ENCODE results near the gene RXRA.

Gene RXRA

DNA sequence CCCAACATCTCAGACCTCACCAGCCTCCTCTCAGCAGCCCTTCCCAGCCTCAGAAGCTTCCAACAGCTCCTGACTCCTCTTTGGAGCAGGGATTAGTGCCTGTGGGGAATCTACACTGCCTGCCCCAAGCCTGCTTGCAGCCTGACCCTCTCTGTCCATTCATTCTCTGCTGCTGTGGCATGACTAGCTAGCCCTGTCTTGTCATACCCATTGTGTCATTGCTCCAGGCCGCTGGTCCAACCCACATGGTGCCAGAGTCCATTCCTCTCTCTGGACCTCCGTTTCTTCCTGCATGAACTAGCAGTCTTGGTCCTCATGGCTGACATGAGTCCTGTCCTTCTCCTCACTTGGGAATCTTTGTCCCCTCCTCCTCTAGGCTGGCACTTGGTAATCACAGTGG is 12.8 kb upstream of the RXRA start:
- no peak for DNase-seq

DNA sequence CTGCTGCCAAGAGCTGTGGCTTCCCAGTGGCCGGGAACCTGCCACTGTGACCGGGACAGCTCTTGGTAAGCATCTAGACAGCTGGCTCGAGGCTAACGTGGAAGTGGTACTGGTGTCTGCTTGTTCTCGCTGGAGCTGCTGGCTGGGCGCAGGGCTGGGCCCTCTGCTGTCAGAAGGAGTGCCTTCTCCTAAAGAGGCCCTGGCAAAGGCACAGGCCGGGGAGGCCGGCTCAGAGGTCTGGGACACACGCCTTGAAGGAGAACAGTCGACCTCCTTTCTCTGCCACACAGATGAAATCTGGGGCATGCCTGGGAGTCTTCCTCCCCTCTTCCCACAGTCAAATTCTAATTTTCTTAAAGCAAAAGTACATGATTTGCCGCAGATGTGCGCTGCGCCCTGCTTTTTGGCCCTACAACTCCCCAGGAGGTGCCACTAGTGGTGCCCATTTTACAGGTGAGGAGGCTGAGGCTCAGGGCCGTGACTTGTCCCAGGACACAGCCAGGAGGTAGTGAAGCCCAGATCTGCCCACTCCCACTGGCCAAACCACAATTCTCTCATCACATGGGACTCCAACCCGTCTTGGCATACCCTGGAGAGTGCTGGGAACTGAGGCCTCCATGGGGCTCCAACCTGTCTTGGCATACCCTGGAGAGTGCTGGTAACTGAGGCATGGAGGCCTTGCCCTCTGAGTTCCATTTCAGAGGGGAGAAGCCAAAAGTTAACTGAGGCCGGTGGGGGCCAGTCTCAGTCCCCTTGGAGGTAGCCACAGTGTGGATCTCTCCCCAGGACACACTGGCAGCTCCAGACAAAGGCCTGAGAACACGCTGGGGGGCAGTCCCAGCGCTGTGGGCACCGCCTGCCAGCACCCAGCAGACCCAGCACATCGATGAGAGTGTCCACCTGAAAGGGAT is 12.0 kb upstream of the RXRA start:
- no peak for DNase-seq

DNA sequence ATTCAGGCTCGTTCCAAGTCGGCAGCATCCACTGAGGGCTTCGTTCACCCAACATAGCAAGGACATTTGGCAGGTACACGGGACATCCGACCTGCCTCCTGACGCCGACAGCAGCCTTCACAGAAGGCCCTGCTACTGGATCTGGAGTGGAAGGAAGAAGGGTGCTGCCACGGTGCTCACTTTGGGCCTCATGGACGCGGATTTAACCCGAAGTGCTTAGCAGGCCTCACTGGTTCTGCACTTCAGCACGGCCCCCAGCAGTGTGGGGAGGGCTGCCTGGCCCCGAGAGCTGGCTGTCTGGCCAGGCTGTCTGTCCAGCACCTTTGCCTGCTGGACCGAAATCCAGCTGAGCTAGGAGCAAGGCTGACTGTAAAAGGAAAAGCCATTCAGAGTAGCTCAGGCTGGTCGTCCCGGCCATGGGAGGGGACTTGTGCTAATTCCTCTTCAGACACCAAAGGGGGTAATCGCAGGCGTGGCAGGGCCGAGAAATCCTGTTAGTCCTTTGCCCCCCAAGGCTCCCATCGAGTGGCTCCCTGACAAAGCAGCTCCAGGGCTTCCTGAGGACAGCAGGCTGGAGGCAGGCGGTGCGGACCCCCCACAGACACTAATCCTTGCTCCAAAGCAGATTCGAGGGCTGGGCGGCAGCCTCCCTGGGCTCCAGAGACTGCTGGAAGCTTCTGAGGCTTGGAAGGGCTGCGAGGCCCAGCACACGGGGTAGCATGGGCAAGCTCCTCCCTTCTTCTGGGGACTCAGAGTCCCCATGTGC is 11.1 kb upstream of the RXRA start:
- no peak for DNase-seq

DNA sequence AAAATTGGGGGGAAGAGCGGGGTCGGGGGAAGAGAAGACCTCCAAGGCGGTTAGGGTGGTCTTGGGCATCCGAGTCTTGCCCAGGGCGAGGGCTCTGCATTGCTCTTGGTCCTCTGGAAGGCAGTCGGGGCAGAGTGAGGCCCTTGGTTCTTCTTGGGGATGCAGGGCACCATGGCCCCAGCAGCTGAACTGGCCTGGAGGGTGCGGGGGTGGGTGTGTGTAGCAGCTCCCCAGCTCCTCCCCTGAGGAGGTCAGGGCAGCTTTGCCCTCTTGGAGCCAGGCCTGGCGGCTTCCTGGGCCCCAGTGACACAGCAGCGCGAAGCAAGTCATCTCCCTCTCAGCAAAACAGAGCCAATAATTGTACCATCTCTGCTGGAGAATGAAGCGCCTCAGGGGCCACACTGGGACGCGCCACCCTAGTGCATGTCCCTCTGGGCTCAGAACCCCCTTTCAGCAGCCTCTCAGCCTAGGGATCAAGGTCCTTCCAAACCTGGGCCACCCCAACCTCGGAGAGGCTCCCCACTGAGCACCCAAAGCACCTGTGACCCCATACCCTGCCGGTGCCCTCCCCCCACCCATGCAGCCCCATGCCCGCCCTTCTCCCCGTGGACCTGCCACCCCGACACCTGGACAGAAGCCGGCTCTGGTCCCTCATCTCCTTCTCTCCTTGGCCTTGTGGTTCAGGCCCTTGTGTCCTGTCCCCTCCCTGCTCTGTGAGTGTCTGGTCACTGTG is 10.4 kb upstream of the RXRA start:
- no peak for DNase-seq

DNA sequence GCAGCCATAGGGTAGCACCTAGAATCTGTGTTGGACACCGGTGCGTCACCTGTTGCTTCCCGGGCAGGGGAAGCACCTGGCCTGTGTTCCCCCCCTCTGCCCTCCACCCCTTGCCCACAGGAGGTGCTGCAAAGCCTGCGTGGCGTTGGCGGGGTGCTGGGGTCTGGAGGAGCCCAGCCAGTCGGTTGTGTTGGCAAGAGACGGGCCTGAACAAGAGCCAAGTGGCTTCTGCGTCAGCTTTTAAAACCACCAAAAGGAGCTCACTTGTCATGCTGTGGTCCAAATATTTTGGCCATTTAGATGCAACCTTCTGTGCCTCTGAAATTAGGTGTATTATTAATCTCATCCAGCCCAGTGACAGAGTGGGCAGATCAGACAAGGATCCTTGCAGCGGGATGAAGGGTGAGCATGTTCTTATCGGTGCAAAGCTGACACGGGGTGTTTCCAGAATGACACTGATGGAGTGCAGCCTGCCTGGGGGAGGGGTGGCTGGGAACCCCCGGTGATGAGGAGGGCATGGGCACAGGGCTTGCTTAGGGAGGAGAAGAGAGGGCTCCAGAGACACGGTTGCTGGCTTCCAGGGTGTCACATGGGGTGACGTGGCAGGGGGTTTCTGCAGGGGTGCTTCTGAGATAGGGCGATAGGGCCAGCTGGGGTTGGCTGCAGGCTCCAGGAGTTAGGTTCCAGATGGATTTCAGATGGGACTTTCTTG is 9.7 kb upstream of the RXRA start:
- DNase-seq = no peak

DNA sequence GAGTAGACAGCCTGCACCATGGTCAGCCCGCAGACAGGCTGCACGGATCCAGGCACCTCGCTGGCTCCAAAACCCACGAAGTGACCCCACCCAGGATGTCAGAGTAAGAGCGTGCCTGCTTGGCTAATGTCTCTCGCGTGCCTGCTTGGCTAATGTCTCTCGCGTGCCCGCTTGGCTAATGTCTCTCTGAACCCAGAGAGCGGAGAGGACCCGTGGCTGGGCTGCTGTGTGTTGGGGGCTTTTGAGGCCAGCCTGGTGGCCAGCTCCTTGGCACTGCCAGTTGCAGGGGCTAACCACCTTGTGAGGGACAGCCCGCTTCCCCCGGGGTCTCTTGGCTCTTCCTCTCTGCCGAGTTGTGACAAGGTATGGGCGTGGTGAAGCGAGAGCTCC is 8.9 kb upstream of the RXRA start:
- DNase-seq = no peak

DNA sequence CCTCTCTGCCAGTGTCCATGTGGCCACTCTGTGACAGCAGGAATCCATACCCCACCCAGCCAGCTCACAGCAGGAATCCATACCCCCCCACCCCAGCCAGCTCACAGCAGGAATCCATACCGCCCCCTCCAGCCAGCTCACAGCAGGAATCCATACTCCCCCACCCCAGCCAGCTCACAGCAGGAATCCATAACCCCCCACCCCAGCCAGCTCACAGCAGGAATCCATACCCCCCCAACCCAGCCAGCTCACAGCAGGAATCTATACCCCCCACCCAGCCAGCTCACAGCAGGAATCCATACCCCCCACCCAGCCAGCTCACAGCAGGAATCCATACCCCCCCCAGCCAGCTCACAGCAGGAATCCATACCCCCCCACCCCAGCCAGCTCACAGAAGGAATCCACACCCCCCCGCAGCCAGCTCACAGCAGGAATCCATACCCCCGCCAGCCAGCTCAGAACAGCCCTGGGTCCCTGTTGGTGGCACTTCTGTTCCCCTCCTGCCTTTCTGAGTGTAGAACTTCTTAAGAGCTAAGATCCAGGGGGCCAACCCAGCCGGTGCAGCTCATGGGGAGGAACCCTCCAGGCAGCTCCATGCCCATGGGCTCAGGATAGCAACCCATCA is 8.4 kb upstream of the RXRA start:
- DNase-seq = no peak

DNA sequence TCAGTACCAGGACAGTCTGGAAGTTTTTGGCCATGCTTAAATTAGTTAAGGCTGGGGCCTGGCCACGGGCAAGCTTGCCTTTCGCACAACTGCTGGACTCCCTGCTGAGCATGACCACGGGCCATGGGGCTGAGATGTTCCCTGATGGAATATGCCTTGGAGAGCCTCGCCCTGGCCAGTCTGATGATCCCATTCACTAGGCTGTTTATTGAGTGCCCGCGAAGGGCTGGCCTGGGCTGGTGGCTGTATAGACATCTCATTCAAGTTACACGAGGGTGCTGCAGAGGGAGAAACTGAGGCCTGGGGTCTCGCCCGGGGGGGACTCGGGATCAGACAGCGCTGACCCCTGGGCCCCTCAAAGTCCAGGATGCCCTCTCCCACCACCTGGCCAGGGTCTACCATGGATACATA is 7.8 kb upstream of the RXRA start:
- DNase-seq = no peak

DNA sequence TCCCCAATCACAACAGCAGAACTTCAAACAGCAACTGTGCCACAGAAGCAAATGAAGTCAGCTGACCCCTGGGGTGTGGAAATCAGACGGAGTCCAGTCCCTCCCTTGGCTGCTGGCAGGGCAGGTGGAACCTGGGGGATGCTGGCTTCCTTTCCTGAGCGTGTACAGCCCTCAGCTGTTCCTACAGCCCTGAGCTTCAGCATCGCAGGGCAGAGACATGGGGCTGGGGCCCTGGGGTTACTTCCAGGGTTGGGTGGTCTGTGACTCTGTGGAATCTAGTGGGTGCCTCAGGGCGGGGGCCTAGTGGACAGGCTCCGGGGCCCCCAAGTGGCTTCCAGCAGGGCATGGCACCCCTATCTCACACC is 7.3 kb upstream of the RXRA start:
- DNase-seq = no peak

DNA sequence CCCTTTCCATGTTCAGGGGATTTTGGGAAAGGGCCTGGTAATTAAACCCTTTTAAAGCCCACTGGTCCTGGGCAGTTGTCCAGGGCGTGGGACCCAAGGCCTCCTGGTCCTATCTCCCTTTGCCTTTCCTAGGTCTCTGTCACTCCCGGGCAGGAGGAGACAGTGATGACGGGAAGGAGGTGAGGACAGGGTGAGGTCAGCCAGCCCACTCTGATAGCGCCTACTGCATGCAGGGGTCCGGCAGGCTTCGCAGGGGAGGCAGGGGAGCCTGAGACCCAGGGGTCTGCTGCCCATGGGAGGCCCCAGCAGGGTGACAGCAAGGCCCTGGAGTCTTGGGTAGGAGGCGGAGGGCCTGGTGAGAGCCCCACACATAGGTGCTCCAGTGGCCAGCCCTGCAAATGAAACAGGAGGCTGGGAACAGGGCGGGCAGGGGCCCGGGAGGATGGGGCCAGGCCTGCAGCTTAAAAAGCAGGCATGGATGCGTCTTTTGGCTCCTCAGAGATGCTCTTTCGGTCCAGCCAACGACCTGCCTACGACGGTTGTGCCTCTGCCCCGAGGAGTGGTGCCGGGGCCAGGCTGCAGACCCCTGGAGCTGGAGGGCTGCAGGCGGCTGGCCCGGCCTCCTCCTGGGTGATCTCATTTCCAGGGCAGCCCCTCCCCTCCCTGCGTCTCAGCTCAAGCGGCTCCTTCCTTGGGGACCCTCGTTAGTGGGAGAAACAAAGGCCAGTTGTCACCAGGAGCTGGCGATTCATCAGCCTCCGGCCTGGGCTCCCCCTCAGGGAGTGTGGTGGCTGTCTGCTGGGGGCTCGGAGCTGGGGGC is 6.7 kb upstream of the RXRA start:
- DNase-seq = no peak

DNA sequence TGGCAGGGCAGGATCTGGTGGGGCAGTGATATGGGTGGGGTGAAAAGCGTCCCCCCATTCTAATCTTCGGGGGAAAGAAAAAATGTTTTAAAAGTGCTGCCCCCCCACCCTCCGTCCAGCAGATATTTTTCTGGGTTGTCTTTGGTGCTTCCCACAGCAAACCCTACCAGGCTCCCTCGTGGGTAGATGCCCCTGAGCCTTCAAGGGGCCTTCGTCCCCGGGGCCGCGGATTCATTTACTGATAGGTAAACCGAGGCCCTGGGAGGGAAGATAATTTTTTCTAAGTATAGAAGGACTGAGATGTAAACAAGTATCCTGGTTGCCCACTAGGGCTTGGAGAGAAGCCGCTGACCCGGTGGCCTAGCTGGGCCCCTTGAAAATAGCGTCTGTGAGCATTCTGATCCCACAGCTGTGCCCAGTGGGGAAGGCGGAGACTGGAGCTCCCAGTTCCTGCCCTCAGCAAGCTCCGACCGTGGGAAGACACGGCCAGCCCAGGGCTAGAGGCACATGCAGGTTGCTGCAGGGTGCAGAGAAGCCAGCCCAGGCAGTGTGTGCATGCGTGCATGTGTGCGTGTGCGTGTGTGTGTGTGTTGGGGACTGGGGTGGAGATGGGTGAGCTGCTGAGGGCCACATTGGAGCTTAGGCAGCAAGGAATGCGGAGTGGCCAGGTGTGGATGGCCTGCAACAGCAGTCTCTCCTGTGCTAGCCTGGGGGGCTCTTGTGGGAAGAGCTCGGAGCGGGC is 6.0 kb upstream of the RXRA start:
- DNase-seq = no peak

DNA sequence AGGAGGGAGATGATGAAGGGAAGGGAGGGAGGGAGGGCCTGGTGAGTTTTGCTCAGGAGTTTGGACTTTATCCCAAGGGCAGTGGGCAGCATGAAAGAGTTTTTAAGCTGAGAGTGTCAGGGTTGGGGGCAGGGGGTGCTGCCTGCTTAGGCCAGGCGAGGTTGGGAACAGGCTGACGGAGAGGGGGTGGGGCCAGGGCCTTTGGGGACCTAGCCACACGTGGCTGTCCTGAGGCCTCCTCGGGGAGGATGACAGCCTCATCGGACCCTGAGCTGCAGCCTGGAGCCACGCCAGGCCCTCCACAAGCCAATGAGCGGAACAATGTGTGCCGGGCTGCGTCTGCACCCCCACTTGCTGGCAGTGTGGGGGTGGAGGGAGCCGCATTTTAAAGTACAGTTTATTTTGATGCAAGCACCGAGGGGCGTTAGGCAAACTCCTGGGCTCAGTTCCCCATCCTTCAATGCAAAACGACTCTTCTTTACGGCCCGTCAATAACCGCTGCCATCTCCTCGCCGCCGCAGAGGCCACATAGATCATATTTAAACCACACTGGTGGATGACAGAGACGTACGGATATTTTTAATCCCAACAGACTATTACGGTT is 5.3 kb upstream of the RXRA start:
- no peak for DNase-seq

DNA sequence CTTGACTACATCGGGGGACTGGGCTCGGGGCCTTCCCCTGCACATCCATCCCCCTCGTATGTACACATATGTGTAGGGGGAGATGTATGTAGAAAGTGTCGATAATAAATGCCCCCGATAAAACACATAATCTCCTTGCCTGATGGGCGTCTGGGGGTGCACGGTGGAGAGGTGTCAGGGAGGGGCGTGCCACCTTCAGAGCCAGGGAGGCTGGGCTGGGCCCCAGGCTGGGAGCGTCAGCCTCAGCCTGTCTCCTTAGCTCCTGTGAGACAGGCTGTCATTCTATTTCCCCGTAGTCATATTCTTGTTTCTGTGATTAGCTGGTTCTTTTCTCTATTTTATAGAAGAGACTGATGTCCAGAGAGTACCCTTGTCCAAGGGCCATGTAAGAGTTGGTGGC is 4.7 kb upstream of the RXRA start:
- no peak for DNase-seq

DNA sequence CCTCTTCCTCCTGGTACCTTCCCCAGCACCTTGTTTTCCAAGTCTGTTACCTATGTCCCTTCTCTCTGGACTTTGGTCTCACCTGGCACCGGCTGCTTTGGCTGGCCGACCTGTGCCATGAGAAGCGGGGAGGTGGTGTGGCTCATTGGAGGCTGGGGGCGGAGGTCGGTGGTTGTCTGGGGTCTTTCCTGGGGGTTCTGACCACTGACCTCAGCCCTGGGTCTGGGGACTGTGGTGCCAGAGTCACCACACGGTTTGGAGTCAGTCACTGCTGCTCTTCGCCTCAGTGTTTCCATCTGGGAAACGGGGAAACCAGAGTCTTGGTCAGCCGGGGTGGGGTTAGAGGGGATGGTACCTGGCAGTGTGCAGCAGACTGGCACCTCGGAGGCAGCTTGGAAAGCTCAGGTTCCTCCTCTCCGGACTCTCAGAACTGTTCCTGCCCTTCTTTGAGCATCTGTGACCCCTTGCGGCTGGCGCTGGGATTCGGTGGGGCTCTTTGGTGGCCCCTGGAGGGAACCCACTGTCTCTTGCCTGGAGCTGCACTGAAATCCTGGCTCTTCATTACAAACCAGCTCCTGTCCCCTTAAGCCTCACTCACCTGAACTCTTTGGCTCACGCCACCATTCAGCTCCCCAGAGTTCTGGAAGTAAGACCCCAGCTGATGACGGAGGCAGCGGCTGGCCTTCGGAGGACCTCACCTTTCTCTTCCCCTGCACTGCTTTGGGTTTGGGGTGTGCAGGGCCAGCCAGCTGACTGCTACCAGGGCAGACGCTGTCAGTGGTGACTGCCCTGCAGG is 4.1 kb upstream of the RXRA start:
- DNase-seq = no peak

DNA sequence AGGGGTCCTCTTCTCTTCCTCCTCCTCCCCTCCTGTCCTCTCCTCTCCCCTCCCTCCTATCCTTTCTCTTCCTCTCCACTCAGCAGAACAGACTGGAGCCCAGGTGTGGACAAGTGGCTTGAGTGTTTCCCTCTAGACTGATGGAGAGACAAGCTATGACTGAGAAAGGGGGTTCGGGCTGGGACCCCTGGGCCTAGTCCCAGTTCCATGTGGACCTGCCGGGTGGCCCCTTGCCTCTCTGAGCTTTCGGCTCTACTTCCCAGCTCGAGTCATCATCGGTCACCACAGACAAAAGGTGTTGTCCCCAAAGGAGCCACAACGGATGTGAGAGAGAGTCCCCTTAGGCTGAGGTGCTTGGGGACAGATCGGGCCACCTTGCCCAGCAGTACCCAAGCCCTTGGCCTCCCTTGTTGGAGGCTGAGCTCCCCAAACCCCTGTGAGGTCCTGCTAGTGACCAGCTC is 3.4 kb upstream of the RXRA start:
- no peak for DNase-seq

DNA sequence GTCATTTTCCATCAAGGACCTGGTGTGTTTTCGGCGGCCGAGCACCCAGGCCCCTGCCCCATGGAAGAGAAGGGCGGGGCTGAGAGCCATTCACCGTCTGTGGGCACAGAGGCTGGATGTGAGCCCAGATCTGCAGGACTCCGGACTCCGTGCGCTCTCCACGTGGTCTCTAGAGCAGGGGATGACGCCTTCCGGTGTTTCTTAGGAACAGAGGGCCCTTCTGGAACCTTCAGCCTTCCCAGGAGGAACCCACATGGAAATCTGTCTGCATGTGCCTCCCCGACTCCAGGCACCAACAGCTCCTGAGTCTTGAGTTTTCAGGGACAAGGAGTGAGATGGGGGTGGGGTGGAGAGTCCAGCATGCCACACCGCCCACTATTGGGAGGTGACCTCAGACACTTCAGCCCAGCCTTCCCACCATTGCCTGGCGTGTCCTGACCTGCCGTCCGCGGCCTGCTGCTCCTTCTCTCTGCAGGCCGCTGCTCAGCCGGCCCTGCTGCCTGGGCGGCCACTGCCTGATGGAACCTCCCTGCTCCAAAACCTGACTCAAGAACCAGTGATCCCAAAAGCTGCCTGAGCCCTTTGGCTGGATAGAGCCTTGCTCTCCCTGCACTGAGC is 2.4 kb upstream of the RXRA start:
- no peak for DNase-seq

DNA sequence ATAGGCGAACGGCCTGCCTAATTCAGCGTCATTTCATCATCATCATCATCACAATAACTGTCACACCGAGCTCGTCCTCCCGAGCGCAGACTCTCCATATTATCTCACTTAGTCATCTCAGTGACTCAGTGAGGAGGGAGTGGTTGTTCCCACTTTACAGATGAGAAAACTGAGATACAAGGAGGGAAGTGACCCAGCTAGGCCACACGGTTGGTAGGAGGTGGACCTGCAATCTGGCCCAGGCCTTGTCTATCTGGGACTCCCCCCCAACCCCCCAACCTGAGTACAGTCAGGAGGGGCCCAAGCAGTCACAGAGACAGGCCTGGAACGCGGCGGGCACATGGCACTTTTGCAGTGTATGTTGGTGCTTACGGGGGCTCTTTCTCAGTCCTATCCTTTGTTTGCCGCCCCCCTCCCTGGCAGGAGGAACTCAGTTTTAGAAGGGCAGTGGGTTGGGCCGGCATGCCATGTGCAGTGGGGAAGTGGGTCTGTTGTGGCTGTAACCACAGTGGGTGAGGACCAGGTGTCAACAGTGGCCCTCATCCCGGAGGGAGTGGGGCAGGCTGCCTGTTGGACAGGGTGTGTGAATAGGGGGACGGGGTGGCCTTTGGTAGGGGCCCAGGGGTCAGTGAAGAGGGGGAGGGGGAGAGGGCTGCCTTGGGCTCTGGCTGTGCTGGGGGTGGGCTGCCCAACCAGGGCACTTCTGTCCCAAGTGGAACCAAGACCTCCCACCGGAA is 1.7 kb upstream of the RXRA start:
- DNase-seq = no peak

DNA sequence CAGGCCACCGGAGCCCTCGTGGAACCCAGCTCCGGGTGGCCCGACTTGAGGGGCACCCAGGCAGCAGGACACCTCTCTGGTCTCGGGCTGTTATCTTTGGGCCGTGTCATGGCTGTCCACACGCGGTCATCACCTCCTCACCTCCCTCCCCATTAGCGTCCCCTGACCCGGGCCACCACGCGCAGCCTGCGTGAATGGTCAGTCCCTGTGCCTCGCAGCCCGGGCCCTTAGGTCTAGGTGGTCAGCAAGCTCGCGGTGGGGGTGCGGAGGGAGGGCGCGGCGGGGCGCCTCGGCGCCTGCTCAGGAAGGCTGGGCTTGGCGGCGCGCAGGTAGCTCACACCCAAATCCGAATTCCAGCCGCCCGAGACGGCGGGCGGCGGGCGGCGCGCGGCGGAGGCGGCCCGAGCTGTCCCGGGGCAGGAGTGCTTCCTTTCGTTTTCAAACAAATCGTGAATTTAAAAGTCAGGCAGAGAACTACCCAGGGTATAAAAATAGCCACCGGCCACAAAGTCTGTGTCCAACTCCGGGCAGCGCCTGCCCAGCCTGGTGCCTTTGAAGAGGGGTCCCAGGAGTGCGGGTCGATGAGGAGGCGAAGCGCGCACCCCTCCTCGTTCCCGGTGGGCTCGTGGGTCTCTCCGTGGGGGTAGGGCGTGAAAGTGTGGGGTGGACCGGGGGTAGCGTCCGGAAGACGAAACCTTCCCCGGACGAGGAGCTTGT is 1.0 kb upstream of the RXRA start:
- DNase-seq = no peak

Data from NCI-H146 (cell line).